ES-I3 (cell line): ENCODE measurements around the gene SPOCD1.
"Not testable (repeated sequence)": the region's sequence is repeated elsewhere in the genome, so short reads cannot be mapped to it uniquely, and the experiment has no call there.

Source experiments
- H3K36me3 ChIP-seq: 2 replicates; pipeline ENCODE4 v1.6.1; 2013; ENCODE audit warnings: mild to moderate bottlenecking, low read length, control low read depth, moderate library complexity; ENCODE audit not compliant: insufficient read depth
- H3K4me1 ChIP-seq: 2 replicates; pipeline ENCODE4 v1.6.1; 2013; ENCODE audit warnings: mild to moderate bottlenecking, control low read depth, low read length; ENCODE audit not compliant: insufficient read depth
- H3K9ac ChIP-seq: 2 replicates; pipeline ENCODE4 v1.6.1; 2013; ENCODE audit warnings: low read depth, mild to moderate bottlenecking, low read length, moderate library complexity
- H3K9me3 ChIP-seq: 2 replicates; pipeline ENCODE4 v1.6.1; 2013; ENCODE audit warnings: mild to moderate bottlenecking, low read length, moderate library complexity; ENCODE audit not compliant: control insufficient read depth, insufficient read depth

Gene SPOCD1

GRCh38 chr1:31837451-31838158 is 21.8 kb upstream of the SPOCD1 start:
- Histone ChIP-seq H3K36me3 (no peaks in the 10 kb centered on the region), H3K9me3 (no peaks in the 10 kb centered on the region), H3K9ac (no peak overlapping the region), H3K4me1 (no peaks in the 10 kb centered on the region)

- Histone ChIP-seq H3K9ac (no peak overlapping the region), H3K4me1 (no peaks in the 10 kb centered on the region), H3K9me3 (no peaks in the 10 kb centered on the region), H3K36me3 (no peaks in the 10 kb centered on the region)
Observed at GRCh38 chr1:31836638-31837037, 20.8 kb upstream of the SPOCD1 start.

GRCh38 chr1:31835415-31835814 is 19.6 kb upstream of the SPOCD1 start:
- no peaks in the 10 kb centered on the region for H3K36me3 ChIP-seq
- H3K4me1 ChIP-seq: no peaks in the 10 kb centered on the region
- H3K9ac ChIP-seq: no peak overlapping the region
- H3K9me3 ChIP-seq: no peaks in the 10 kb centered on the region

GRCh38 chr1:31834501-31834900 is 18.7 kb upstream of the SPOCD1 start:
- Histone ChIP-seq H3K36me3 (no peaks in the 10 kb centered on the region), H3K9ac (no peak overlapping the region), H3K4me1 (no peaks in the 10 kb centered on the region), H3K9me3 (no peaks in the 10 kb centered on the region)

- Histone ChIP-seq H3K9ac (no peak overlapping the region), H3K4me1 (no peaks in the 10 kb centered on the region; the same call in 1 of the 2 replicates), H3K9me3 (no peaks in the 10 kb centered on the region), H3K36me3 (no peaks in the 10 kb centered on the region)
Observed at GRCh38 chr1:31831397-31832378, 15.9 kb upstream of the SPOCD1 start.

GRCh38 chr1:31830511-31830910 is 14.7 kb upstream of the SPOCD1 start:
- Histone ChIP-seq H3K9ac (no peak overlapping the region), H3K9me3 (no peaks in the 10 kb centered on the region), H3K4me1 (no peaks in the 10 kb centered on the region; the same call in 1 of the 2 replicates), H3K36me3 (no peaks in the 10 kb centered on the region)

DNA sequence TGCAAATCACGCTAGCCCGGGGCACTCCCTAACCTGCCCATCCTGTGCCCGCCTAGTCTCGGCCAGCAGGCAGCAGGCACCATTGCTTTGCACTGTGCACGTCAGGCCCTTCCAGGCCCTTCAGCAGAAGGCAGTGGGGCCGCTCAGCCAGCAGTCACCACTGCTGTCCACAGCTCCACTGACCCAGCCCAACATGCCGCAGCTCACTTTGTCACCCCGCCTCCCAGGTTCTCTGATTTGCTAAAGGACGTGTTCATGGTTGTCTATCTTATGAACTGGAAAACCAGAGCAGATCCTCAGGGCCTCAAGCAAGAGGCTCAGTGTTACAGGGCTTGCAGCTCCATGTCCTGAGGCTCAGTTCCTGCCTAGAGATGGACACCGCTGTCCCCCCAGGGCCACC is 14.2 kb upstream of the SPOCD1 start:
- no peak overlapping the region for H3K9ac ChIP-seq
- H3K9me3 ChIP-seq: no peaks in the 10 kb centered on the region
- no peaks in the 10 kb centered on the region; the same call in 1 of the 2 replicates for H3K4me1 ChIP-seq
- no peaks in the 10 kb centered on the region for H3K36me3 ChIP-seq

- no peak overlapping the region for H3K9ac ChIP-seq
- no peaks in the 10 kb centered on the region for H3K36me3 ChIP-seq
- H3K9me3 ChIP-seq: no peaks in the 10 kb centered on the region
- H3K4me1 ChIP-seq: no peaks in the 10 kb centered on the region; the same call in 1 of the 2 replicates
Observed at GRCh38 chr1:31828926-31829690, 13.3 kb upstream of the SPOCD1 start.

GRCh38 chr1:31828341-31828740 is 12.5 kb upstream of the SPOCD1 start:
- Histone ChIP-seq H3K9me3 (no peaks in the 10 kb centered on the region), H3K36me3 (no peaks in the 10 kb centered on the region), H3K9ac (no peak overlapping the region), H3K4me1 (no peaks in the 10 kb centered on the region; the same call in 1 of the 2 replicates)

- Histone ChIP-seq H3K9me3 (no peaks in the 10 kb centered on the region), H3K4me1 (no peaks in the 10 kb centered on the region; the same call in 1 of the 2 replicates), H3K36me3 (no peaks in the 10 kb centered on the region), H3K9ac (no peak overlapping the region)
Observed at GRCh38 chr1:31823780-31824179, 8.0 kb upstream of the SPOCD1 start.

DNA sequence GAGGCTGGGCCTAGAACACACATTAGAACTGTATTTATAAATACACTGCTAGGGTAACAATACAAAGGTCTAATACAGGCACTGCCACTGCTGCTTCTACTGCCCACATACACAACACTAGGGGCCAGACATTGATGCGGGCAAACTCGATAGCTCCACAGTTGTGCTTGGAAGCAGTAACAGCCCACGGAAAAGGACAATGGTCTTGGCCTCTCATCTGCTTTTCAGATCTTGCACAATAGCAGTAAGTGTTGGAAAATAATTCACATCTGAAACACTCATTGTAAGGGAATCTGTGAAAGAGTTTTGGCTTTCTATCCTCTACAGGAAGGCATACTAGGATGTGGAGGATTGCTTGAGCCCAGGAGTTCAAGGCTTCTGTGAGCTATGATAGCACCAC is 6.9 kb upstream of the SPOCD1 start:
- H3K9ac ChIP-seq: no peak overlapping the region
- H3K9me3 ChIP-seq: no peaks in the 10 kb centered on the region
- no peaks in the 10 kb centered on the region for H3K36me3 ChIP-seq
- H3K4me1 ChIP-seq: no peaks in the 10 kb centered on the region; the same call in 1 of the 2 replicates

DNA sequence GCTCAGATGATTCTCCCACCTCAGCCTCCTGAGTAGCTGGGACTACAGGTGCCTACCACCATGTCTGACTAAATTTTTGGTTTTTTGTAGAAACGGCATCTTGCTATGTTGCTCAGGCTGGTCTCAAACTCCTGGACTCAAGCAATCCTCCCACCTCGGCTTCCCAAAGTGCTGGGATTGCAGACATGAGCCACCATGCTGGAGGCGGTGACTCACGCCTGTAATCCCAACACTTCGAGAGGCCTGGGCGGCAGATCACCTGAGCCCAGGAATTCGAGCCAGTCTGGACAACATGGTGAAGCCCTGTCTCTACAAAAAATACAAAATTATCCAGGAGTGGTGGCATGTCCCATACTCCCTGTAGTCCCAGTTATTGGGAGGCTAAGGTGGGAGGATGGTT is 4.4 kb upstream of the SPOCD1 start:
- H3K36me3 ChIP-seq, H3K4me1 ChIP-seq, H3K9me3 ChIP-seq, H3K9ac ChIP-seq: not testable (repeated sequence)

DNA sequence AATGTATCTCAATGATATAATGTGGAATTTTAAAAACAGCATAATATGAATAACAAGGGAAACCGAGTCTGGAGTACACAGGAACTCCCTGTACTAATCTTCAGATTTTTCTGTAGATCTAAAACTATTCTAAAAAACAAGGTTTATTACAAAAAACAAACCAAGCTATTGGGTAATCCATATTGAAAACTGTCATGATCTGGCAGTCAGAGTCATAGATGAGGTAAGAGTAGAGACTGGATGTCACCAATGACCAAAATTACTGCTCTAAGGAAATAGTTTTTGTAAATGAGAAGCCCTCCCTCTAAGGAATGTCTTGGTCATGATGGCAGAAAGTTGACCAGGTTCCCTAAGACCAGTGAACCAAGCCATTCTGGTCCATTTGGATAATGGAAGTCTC is 2.4 kb upstream of the SPOCD1 start:
- Histone ChIP-seq H3K36me3 (no peaks in the 10 kb centered on the region), H3K9me3 (no peaks in the 10 kb centered on the region), H3K9ac (no peak overlapping the region), H3K4me1 (no peaks in the 10 kb centered on the region)

DNA sequence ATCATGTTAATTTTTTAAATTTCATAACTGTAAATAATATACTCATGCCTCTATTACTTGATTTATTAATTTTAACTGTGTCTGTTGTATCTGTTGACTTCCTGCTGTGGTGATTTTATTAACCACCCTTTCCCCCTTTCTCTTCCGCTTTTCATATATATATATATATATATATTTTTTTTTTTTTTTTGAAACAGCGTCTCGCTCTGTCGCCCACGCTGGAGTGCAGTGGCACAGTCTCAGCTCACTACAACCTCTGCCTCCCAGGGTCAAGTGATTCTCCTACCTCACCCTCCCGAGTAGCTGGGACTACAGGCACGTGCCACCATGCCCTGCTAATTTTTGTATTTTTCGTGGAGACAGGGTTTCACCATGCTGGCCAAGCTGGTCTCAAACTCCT is 1.1 kb upstream of the SPOCD1 start:
- H3K9ac ChIP-seq, H3K4me1 ChIP-seq, H3K36me3 ChIP-seq, H3K9me3 ChIP-seq: not testable (repeated sequence)
